ENCODE measurements around the gene KIF18B.

The KIF18B gene

DNA sequence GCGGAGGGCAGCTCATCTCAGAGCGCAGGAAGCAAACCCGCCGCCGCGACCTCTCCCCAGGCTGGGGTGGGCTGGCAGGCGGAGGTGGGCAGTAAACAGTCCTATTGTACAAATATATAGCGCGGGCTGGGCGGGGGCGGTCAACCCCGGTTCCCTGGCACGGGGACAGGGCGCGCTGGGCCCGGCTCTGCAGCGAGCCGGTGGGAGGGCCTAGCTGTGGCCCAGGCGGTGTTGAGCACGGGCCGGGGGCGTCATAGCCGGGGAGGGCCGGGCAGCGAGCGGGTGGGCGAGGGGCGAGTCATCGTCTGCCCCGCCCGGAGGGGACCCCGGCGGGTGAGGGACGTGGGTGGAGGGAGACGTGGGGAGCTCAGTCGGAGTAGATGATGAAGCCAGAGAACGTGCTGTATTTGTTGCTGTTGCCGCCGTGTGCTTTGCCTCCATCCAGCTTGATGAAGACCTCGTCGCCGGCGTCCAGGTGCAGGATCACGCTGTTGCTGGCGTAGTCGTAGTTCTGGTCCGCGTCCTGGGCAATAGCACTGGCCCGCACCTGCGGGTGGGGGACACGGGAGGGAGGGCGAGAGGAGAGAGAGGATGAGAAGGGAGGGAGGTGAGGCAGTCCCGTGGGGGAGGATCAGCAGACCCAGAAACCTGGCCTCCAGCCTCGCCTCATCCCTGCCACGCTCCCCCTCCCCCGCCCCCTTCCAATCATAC is 12.4 kb upstream of the KIF18B start:
- no peak for TF ChIP-seq SIN3A (IDR thresholded peaks at IDR 0.05; ENCODE audit: borderline replicate concordance, insufficient read depth, low read length)

DNA sequence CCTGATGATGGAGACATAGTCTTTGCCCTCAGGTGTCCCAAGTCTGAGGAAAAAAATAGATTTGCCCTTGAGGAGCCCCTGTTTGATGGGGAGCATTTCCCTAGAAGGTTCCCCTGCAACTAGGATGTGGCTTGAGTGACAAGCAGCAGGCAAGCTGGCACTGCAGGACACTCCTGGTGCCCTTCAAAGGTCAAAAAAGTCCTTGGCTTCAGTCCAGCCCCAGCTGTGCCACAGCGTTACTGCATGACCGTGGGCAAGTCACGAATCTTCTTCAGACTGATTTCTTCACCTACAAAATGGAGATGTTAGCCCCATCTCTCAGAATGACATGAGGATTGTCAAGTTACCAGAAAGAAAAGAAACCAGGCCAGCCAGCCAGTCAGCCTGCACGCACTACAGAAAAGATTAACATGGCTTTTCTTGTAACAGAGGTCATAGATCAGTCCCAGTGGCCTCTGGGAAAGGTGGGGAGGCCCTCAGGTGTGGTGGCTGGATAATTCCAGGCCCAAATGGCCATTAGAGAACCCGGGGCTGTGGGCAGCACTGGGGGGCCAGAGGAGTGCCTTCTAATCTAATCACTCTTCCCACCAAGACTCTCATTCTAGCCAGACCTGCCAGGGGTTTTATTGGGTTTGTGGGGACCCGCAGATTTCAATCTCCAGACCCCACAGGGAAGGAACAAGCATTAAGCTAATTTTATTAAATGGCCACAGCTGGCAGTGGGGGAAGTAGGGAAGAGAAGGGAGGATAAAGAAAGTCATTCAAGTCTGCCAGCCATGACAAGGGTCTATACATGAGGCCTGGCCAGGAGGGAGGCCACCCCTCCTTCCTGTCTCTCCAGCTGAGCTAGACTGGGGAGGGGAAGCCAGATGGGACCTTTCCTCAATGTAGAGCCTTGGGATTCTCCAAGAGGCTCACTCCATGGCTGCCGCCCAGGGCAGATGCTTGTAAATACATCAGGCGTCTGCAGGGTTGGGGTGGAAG is 9.7 kb upstream of the KIF18B start:
- TF ChIP-seq POLR2AphosphoS5 (IDR thresholded peaks at IDR 0.05; ENCODE audit: low read depth, low read length), result no peak
- TF ChIP-seq, protein P1, sequence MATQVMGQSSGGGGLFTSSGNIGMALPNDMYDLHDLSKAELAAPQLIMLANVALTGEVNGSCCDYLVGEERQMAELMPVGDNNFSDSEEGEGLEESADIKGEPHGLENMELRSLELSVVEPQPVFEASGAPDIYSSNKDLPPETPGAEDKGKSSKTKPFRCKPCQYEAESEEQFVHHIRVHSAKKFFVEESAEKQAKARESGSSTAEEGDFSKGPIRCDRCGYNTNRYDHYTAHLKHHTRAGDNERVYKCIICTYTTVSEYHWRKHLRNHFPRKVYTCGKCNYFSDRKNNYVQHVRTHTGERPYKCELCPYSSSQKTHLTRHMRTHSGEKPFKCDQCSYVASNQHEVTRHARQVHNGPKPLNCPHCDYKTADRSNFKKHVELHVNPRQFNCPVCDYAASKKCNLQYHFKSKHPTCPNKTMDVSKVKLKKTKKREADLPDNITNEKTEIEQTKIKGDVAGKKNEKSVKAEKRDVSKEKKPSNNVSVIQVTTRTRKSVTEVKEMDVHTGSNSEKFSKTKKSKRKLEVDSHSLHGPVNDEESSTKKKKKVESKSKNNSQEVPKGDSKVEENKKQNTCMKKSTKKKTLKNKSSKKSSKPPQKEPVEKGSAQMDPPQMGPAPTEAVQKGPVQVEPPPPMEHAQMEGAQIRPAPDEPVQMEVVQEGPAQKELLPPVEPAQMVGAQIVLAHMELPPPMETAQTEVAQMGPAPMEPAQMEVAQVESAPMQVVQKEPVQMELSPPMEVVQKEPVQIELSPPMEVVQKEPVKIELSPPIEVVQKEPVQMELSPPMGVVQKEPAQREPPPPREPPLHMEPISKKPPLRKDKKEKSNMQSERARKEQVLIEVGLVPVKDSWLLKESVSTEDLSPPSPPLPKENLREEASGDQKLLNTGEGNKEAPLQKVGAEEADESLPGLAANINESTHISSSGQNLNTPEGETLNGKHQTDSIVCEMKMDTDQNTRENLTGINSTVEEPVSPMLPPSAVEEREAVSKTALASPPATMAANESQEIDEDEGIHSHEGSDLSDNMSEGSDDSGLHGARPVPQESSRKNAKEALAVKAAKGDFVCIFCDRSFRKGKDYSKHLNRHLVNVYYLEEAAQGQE (IDR thresholded peaks at IDR 0.05; ENCODE audit: insufficient read depth in 1 of 2, low read depth in 2 of 2, low read length in 2 of 2), result no peak
- TF ChIP-seq TAF1 (IDR thresholded peaks at IDR 0.05; ENCODE audit: borderline replicate concordance, insufficient read depth, low read length), result no peak
- no peak for TF ChIP-seq SIN3A (IDR thresholded peaks at IDR 0.05; ENCODE audit: borderline replicate concordance, insufficient read depth, low read length)
- no peak for TF ChIP-seq FOXP2 (optimal IDR thresholded peaks at IDR 0.05; ENCODE audit: borderline replicate concordance, extremely low read depth, extremely low read length, insufficient read depth)

DNA sequence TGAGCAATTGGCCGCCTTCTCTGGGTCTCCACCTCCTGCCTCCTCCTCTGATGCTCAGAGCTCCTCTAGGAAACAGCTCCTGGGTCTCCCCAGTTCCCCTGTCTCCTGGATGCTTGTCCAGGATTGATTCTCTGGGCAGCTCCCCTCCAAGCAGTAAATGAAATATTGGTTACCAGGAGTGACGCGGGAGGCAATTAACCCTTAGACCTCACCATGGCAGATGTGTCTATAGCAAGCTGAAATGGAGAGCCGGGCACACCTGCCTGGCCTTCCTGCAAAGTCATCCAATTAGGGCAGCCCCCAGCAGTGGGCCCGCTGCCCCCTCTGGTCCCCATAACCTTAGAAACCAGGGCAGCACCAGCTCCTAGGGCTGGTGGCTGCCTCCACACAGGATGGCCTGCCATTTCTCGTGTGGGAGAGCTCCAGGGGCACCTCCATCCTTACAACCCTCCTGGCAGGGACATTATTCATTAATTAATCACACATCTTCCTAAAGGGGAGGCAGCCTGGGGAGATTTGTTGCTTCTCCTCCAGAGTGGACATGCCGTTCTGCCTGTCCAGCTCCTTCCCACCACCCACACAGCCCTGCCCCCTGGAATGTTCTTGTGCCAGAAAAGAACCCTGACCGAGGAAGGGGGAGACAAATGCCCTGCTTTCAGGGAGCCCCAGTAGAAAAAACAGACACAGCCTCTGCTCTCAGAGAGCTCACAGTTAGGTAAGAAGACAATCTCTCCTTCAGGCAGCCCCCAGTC is 8.3 kb upstream of the KIF18B start:
- TF ChIP-seq FOXP2 (optimal IDR thresholded peaks at IDR 0.05; ENCODE audit: borderline replicate concordance, extremely low read depth, extremely low read length, insufficient read depth), result no peak
- TF ChIP-seq SIN3A (IDR thresholded peaks at IDR 0.05; ENCODE audit: borderline replicate concordance, insufficient read depth, low read length), result no peak
- TF ChIP-seq TAF1 (IDR thresholded peaks at IDR 0.05; ENCODE audit: borderline replicate concordance, insufficient read depth, low read length), result no peak
- TF ChIP-seq, protein P1 (IDR thresholded peaks at IDR 0.05; ENCODE audit: insufficient read depth in 1 of 2, low read depth in 2 of 2, low read length in 2 of 2), result no peak
- TF ChIP-seq POLR2AphosphoS5 (IDR thresholded peaks at IDR 0.05; ENCODE audit: low read depth, low read length), result no peak

DNA sequence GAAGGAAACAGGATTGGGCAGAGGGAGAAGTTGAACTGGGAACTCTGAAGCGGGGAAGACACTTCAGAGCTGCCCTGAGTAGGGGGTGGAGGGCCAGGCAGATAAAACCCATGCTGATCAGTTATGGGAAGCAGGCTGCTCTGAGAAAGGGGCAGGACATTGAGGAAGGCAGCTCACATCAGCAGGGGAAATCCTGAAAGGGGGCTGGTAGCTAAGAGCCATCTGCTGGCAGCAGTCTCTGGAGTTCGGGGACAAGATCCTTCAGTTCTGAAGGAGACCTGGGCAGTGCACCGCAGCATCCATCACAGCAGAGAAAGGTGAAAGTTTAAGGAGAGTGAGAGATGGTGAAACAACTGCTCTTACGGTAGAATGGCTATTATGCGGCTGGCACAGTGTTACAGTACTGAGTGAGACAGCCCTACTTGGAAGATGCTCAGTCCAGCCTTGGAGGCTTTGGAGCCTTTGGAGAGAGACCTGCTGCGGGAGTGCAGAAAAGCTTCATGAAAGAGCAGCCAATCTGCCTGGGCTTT is 5.4 kb upstream of the KIF18B start:
- no peak for TF ChIP-seq POLR2AphosphoS5 (IDR thresholded peaks at IDR 0.05; ENCODE audit: low read depth, low read length)
- TF ChIP-seq, protein P1 (IDR thresholded peaks at IDR 0.05; ENCODE audit: insufficient read depth in 1 of 2, low read depth in 2 of 2, low read length in 2 of 2), result no peak

DNA sequence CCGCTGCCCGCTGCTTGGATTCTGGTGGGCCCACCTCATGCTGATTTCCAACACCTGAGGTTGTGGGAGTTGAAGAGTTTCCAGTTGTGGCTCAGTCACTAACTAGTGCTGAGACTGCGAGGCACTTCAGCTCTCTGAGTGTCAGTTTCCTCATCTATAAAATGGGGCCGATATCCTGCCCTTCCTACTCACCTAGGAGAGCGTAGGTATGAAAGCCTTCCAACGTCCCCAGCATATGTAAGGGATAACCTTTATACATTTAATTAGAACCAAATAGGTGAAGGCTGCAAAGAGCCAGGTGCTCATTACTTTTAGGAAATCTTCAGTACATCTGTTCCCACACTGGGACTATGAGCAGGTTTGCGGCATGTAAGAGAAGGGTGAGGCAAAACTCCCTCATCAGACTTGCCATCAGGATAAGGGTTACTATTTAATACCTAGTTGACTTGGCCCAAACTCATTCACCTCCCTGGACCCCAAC is 782 bp upstream of the KIF18B start:
- TF ChIP-seq FOXP2 (optimal IDR thresholded peaks at IDR 0.05; ENCODE audit: borderline replicate concordance, extremely low read depth, extremely low read length, insufficient read depth) (no peak), TAF1 (IDR thresholded peaks at IDR 0.05; ENCODE audit: borderline replicate concordance, insufficient read depth, low read length) (no peak), POLR2AphosphoS5 (IDR thresholded peaks at IDR 0.05; ENCODE audit: low read depth, low read length) (no peak), SIN3A (IDR thresholded peaks at IDR 0.05; ENCODE audit: borderline replicate concordance, insufficient read depth, low read length) (no peak)
- TF ChIP-seq, protein P1 (IDR thresholded peaks at IDR 0.05; ENCODE audit: insufficient read depth in 1 of 2, low read depth in 2 of 2, low read length in 2 of 2), result no peak

Measured in PFSK-1 (cell line).